Daoy (cell line): ENCODE data around the gene COL27A1. TPM values are rescaled to one million over a fixed set of nuclear protein-coding genes. Genes with fewer than 3 reads are reported as not detected.

ENCODE experiments used
- DNase-seq: peaks from one replicate; pipeline ENCODE4 v3.0.0-alpha.2; 2015; ENCODE audit warnings: low read depth
- total RNA-seq: library from RNA; depleted of rRNA; stranded (reverse); fragments of >200 nt; shearing (Covaris generic); gene quantifications from 2 replicates; pipeline ENCODE4 v1.2.3, GENCODE V29; 2014

Gene COL27A1
- total RNA-seq, 1 experiment from 2014 or later, result 7.8 TPM

DNA sequence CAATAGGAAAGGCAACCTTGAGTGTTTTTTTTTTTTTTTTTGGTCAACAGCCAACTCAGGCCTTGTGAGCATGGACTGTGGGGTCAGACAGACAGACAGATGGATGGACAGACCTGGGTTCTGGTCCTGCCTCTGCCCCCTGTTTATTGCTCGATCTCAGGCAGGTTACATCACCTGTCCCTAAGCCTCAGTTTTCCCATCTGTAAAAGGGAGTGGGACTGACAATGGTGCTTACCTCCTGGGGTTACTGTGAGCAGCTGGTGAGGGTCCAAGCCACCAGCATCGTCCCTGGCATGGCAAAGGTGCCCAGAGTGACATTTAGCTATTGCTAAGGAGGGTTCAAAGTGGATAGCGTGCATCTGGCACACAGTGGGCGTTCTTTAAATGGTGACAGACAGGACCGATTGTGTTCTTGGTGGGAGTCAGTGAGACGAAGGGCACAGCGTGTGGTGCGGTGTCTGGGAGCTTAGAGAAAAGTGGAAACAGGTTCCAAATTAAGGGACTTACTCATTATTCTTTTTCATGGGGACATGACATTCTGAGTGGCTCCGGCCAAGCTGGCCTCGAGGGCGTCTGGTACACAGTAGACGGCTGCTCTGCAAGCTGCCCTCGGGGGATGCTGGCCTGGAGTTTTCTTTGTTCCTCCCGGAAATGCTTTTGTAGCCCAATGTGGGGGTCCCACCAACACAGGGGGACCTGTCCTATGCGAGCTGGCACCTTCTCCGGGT, 72.1 kb downstream of the COL27A1 start:
- DNase-seq, result no peak

DNA sequence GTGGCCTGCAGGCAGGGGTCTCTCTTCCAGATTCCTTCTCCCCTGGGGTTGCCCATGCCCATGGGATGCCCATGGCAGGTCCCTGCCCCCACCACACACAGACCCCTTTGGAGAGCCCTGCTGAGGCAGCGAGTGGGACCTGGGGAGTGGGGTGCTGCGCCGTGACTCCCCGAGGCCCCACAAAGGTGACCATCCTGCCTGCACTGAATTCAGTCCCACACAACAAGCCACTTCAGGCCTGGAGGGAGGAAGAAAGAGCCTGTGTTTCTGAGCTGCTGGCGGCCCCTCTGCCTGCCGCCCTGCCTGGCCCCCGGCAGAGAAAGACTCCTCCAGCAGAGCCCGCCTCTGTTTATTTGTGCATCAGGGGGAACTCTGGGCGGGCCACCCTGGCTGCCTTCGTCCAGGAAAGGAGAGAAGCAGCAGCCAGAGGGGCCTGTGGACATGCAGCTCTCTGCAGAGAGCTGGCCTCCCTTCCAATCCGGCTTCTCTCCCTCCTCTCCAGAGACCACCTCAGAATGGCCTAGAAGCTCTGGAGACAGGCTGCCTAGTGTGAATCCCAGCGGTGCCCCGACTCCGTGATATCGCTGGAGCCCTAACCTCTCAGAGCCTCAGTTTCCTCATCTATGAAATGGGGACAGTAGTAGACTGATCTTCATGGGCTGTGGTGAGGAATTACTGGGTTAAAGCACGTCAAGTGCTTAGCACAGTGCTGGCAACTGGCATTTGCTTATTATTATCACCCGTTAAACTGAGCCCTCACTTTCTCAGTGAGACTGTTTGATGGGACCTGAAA, 72.9 kb downstream of the COL27A1 start:
- DNase-seq, result no peak

DNA sequence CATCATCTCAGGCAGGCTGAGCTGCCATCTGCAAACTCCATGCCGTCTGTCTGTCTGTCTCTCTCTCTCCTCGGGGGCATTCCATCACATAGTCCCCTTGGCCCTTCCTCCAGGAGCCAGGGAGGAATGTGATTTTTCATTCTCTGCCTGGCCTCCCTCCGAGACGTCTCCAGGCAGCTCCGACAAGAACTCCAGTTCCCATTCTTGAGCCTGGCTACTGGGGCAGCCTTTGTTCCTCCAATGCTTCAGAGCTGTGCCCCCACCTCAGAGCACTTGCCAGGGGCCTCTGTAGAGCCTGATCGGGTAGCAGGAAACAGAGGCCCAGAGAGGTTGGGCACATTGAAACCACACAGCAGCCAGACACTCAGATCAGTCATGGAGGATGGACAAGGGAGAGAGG, 74.0 kb downstream of the COL27A1 start:
- no peak for DNase-seq

DNA sequence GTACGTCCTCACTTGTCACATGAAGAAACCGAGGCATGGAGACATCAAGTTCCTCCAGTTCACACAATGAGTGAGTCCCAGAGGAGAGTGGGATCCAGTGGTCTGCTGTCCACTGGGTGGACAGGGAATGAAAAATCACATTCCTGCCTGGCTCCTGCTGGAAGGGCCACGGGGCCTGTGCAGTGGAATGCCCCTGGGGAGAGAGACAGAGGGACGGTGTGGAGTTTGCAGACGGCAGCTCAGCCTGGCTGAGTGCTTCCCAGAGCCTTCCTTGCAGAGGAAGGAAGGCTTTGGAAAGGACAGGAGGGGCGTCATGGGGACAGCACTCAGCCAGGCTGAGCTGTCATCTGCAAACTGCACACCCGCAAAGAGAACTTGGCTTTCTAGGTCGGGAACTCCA, 74.7 kb downstream of the COL27A1 start:
- DNase-seq, result no peak

DNA sequence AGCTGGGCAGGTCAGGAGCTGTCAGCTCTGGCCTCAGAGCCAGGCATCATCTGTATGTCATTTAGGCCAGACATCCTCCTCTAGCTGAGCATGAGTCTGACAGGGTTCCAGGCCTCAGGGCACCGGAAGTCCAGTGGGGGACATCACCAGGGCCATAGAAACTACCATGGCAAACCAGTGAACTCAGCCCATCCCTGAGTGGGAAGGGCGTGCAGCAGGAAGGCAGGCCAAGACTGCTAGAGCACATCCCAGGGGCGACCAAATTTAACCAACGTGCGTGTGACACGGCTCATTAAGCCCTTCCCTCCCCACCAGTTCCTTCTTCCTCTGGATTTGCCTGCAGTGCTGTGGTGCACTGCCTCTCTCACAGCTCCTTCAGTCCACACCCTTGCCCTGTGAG, 75.9 kb downstream of the COL27A1 start:
- DNase-seq, result no peak

DNA sequence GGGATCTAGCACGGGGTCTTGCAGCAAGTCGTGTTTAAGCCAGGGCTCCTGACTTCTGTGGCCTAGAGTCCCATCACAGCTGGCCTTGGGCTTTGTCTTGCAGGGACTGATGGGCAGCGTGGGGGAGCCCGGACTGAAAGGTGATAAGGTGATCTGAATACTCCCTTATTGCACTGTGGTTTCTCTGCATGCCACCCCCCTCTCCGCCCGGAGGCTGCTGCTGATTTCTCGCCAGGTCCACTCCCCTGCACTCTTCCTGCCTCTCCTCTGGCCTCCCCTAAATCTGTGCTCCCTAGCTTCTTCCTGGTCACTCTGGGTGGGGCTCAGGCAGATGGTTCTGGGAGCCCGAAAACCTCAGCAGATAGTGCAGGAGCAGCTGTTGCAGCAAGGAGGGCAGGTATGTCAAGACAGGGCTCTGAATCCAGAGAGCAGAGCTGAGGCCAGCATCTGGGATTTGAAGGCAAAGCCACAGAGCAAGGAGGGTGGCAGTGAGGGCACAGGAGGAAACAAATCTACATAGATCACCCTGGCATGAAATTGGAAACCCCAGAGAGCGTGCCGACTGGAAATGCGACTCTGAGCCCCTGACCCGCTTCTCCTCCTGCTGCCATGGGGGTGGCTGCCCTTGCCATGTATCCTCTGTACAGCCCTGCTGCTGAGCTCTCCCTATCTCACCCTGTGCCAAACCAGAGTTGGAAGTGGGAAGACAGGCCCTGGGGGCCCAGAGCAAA, 76.5 kb downstream of the COL27A1 start:
- DNase-seq, result no peak

DNA sequence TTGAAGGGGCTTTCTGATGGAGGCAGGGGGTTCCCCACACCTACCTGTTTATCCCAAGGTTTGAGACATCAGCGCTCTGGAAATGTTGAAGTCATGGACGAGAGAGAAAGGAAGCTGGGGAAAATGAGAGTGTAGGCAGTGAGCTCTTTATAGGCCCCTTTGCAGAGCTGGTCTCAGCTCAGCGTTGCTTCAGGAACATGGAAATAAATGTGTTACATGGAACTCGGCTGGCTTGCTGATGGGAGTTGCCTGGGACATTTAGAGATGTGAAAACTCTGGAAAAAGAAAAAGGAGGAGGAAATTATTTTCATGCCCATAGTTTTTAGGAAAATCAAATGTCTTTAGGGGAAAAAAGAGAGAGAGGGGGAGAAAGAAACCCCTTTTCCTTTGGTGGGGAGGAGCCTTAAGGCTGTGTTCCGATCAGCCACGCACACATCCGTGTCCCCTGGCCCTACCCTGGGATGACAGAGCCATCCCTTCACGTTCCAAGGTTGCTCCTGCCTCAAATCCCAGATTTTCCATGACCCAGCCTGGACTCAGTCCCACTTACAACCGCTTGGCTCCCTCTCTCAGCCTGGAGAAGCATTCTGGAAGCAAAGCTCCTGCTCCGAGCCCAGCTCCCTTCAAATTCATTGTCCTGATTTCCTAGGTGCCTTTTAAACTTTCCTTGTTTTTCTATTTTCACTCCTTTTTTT, 78.3 kb downstream of the COL27A1 start:
- no peak for DNase-seq

DNA sequence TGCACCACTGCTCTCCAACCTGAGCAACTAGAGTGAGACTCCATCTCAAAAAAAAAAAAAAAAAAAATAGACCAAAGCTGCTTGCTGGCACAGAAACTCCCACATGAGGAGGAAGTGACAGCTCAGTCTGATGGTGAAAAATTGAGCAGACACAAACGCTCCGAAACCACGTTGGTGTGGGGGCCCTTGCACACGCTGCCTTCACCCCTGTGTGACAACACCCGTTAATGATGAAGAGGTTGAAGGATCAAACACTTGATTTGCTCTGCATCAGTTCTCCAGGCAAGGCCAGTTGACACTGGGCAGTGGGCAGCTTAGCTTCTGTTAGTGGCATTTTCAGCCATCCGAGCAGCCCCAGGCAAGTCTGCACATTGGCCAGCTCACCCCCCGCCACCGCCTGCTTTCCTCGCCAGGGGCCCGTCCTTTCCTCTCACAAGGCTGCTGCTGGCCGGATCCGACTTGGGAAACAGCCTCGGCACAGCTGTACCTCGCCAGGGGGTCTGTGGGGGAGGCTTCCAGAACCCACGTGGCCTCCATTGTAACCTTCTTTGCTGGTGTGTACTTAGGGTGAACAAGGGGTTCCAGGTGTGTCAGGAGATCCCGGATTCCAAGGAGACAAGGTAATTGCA, 79.8 kb downstream of the COL27A1 start:
- peak; percentile 44 for DNase-seq

DNA sequence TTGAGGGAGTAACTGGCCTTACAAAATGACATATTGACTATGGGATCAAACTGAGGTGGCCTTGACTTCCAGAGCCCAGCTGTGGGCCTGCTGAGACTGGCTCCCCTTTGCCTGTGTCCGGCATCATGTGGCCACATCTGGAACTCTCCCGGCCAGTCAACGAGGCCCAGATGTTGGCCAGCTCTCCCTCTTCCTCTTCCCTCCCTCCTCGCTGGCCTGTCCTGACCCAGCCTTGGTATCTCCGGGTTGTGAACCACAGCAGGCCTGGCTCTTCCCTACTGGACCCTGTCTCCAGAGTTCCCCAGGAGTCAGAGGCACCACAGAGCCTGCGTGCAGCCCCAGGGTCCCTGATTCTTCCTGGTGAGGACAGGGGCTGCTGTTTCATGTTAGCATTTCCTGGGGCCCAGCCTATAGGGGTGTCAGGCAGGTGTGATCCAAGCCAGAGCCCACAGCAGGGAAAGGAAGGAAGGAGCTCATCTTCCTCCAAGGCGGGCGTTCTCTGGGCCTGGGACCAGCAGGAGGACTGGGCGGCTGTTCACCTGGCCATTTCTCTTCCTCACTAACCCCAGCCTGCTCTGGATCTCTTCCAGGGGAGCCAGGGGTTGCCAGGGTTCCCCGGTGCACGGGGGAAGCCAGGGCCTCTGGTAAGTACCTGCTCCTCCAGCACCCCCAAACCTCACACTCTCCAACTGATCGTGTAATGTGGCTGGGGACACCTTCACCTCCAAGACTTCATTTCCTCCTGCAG, 81.2 kb downstream of the COL27A1 start:
- DNase-seq, result no peak

DNA sequence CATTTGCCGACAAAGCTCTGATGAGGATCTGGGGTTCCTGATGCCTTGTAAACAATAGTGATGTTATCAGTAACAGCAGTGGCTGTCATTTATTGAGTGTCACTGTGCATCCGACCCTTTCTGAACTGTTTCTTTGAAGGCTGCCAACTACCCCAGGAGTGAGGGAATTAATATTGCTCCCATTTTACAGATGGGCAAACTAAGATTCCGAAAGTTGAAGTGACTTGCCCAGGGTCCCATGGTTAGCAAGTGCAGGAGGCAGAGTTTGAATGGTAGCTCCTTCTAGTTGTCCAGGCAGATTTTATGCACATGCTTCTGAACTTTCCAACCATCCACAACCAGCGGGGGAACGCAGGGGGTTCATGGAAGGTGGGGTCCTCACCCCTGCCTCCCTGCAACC, 81.9 kb downstream of the COL27A1 start:
- no peak for DNase-seq

DNA sequence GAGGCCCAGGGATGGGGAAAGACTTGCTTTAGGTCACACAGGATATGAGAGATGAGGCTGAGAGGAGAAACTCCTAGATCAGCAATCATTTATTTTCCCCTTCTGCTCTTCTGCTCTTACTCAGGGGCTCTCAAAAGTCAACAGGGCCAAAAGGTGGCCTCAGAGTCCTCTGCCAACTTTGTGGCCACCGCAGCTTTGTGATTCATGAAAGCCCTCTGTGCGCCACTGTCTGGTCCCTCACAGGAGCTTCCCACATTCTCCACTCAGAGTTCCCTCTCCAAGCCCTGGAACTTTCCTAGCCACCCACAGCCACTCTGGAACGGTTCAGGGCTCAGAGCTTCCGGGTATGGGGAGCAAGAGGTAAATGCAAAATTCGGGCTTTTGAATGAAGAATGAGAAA, 82.4 kb downstream of the COL27A1 start:
- no peak for DNase-seq

DNA sequence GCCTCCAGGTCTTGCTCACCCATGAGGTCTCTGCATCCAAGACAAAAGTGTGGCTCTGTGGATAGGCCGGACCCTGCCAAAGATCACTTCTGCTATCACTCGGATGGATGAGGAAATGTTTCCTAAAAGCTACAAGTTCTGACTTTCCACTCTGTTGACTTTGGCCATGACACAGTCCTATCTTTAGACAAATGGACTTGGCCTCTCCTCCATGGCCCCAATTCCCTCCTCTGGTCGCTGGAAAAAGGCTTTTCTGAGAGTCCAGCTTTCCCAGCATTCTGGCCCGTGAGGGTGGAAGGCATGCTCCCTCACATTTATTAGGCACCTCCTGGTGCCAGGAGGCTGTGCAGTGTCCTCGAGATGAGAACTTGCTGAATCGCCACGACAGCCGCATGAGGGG, 83.1 kb downstream of the COL27A1 start:
- DNase-seq, result no peak

DNA sequence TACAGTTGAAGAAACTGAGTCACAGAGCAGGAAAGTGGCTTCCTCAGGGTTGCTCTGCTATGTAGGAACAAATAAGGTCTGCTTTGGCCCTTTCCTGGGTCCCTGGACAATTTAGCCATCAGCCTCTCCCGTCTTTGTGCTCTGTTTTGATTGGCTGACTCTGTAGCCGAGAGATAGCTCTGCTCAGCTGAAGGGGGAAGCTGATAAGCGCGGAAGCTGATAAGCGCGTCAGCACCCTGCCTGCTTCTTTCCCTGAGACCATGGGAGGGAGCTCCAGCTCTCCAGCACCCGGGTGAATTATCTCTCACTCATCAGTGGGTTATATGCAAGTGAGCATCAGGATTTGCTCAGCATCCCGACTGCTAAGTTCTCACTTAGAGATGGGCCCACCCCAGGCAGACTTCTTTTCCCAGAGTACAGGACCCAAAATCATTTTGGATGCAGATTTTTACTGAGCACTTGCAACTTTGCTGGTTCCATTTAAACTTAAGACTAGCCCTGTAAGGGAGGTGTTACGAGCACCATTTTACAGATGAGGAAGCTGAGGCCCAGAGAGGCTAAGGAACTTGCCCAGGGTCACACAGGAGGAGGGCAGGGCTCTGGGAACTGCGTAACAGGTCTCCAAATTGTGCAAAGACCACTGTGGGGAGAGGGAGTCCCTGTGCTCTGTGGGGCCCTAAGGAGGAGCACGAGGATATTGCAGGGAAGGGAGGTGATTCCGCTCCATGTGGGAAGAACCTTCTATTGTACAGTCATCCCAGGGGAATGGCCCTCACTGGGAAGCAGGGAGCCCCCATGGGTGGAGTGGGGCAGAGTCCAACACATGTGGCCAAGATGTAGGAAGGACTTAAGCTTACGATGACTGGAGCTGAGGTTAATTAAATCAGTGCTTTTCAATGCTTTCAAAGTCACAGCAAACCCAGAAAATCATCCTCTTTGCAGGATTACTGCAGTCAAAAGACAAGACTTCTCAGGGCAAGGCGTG, 83.8 kb downstream of the COL27A1 start:
- no peak for DNase-seq

DNA sequence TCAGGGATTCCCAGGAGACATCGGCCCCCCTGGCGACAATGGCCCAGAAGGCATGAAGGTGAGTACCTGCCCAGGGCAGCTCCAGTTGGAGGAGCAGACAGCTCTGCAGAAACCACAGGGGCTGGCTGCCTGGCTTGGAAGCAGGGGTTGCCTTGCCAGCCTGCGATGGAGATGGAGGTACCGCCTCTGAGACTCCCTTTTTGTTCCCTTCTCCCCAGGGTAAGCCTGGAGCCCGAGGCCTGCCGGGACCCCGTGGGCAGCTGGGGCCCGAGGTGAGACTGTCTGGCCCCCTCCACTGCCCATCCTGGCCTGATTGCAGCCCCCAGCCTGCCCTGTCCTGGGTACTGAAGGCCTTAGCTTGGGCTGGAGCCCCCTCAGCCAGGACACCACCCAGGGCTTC, 84.9 kb downstream of the COL27A1 start:
- no peak for DNase-seq

DNA sequence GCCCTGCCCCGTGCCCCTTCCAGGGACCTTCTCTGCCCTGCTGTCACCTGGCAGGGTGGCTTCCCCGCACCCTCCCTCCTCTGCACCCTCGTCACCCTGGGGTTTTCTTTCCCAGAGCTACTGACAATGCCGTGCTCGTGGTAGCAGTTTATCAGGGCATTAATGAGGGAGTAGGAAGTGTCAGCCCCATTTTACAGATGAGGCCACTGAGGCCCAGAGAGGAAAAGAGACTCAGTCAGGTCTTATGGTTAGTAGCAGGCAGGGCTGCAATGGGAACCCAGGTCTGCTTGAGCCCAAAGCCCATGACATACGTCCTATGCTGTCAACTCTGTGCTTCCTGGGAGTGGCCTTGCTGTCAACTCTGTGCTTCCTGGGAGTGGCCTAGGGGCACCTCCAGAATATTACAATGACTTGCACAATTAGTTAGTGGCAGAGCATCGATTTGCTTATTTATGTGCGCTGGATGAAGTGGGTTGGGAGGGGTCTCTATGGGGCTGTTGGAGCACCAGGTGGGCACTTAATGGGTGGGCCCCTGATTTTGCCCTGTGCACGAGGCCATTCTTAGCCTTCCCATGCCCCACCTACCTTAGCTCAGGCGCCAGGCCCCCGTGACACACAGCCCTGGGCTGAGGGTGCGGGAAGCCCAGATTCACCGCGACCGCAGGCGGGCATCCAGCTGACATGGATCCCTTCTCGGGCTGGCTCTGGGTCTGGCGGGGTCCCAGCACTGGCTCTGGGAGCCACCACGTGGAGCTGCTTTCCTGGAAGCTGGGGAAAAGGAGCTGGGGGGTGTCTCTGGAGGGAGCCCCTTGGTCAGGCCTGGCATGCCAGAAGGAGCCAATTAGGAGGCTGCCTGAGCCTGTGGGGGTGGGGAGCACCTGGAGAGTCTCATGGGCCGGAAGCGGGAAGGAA, 85.6 kb downstream of the COL27A1 start:
- no peak for DNase-seq

DNA sequence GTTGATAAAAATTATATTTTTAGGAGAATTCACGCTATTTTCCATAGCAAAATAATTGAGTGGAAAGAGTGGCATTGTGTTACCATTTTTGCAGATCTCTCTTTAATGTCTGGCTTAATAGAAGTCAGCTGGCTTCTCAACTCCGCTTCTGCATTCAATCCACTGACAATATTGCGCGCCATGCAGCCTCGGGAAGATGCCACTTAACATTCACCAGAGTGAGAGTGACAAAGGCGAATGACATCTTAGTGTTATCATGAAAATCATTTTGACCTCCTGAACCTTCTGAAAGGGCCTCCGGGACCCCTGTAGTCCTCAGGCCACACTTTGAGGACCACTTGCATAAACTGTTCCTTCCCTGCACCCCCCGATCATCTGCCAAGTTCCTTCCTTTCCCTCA, 87.5 kb downstream of the COL27A1 start:
- no peak for DNase-seq

DNA sequence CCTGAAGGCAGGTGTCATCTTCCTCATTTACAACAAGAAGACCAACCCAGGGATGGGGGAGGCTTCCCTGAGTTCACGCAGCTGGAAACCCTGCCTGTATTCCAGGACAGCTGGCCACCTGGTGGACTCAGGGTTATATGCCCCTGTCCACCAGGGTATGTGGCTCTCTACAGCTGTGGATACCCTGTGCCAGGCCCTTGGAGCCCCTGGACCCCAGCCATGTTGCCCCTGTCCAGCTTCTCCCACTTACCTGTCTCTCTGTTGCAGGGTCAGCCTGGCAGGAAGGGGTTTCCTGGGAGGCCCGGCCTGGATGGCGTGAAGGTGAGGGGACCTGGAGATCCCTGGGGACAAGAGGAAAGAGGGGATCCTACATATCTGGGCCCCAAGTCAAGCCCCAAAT, 87.9 kb downstream of the COL27A1 start:
- DNase-seq, result no peak

DNA sequence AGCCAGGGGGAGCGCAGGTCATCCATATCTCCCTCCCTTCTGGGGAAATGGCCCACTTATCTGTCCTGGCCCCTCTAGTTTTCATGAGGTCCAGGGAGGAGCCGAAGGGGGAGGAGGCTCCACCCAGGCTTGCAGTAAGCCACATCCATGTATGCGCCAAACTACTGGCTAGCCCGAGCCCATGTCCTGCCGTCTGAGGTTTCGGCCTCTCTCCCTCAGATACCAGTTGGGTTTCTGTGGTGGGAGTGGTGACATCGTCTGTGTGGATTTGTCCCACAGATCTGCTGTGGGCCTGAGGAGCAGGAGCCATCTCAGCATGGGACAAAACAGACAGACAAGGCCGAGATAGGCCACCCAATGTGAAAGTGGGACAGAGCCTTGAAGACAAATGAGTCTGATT, 89.2 kb downstream of the COL27A1 start:
- no peak for DNase-seq

DNA sequence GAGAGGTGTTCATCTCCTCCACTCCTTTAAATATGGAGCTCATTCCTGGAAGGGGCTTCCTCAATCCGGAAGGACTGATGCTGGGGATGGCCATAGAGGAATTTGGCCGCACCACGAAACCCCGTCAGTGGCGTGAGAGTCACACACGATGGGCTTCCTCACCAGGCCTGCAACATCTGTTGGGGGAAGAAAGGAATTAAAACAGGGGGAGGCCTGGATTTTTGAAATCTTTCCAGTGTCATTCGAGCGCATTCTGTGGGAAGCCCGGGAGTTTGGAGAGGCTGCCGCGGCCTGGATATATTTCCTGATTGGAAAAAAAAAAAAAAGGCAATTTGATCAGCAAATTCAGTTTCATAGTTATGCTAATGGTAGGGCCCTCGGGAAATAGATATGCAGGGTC, 91.2 kb downstream of the COL27A1 start:
- no peak for DNase-seq
